HG02943 (cell line): ENCODE data around the gene CIAO3.

Source experiments
- ATAC-seq: cut with Tn5 transposase; IDR thresholded peaks from one replicate; pipeline ENCODE4 v1.9.1; 2021; ENCODE audit warnings: mild to moderate bottlenecking, low read depth, moderate library complexity; ENCODE audit not compliant: unreplicated experiment

The CIAO3 gene

DNA sequence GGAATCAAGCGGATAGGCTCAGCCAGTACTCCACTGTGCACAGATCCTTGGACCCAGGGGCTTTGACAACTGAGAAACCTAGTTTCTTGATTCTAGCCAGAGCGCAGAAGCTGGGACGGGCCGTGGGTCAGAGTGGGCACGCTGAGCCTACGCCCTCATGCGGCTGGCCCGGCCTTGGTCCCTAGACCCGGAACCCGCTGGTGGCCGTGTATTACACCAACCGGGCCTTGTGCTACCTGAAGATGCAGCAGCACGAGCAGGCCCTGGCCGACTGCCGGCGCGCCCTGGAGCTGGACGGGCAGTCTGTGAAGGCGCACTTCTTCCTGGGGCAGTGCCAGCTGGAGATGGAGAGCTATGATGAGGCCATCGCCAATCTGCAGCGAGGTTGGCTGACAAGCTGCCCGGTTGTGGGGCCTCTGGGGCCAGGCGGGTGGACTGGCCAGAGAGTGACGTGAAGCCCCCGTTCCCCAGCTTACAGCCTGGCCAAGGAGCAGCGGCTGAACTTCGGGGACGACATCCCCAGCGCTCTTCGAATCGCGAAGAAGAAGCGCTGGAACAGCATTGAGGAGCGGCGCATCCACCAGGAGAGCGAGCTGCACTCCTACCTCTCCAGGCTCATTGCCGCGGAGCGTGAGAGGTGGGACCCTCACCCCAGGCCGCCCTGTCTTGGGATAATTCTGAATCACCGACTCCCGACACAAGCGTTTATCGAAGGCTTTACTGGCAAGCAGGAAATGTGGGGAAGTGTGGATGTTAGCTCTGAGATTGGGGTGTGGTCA, 59.6 kb downstream of the CIAO3 start:
- no peak for ATAC-seq

DNA sequence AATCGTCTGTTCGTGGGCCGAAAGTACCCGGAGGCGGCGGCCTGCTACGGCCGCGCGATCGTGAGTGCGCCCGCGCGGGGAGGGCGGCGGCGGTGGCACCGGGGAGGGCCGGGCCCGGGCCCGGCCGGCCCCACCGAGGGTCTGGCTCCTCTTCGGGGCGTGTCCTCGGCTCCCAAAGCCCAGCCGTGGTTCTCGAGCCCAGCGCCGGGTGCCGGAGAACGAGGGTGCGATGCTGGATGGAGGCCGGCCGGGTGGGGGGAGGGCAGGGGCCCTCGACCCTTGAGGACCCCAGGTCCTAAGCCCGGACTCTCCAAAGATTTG, 60.2 kb downstream of the CIAO3 start:
- ATAC-seq, result no peak

DNA sequence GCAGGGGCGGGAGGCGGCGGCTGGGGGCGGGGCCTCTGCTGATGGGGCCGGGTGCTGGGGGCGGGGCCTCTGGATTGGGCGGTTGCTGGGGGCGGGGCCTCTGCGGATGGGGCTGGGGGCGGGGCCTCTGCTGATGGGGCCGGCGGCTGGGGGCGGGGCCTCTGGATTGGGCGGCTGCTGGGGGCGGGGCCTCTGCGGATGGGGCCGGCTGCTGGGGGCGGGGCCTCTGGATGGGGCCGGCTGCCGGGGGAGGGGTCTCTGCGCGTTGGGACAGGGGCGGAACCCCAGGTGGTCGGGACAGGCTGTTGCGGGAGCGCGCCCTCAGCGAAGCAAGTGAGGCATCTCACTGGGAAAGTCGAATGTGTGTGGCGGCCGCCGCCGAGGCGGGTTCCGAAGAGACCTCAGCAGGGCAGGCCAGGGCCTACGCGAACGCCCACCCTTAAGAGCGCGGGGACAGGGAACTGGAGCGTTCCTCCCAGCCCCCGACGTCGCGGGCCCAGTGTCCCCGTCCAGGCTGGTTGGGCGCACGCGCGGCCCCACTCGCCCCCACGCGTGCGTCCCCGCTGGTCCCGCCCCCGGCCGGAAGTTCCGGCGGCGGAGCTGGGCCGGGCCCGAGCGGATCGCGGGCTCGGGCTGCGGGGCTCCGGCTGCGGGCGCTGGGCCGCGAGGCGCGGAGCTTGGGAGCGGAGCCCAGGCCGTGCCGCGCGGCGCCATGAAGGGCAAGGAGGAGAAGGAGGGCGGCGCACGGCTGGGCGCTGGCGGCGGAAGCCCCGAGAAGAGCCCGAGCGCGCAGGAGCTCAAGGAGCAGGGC, 60.8 kb downstream of the CIAO3 start, which contains the start of gene STUB1:
Gene STUB1, plus strand, starts transcription at position 597 of the 811 bp plus-strand sequence. Its CDS starts 116 bp downstream, at position 713.
- peak; percentile 35 for ATAC-seq
